ENCODE measurements around the gene KIFAP3. TPM values are rescaled to one million over a fixed set of nuclear protein-coding genes. Genes with fewer than 3 reads are reported as not detected.
"Not testable (repeated sequence)": the region's sequence is repeated elsewhere in the genome, so short reads cannot be mapped to it uniquely, and the experiment has no call there.

KIFAP3 gene
- polyA plus RNA-seq (2013, experiment 1 of 2): 12.9 TPM
- 13.0 TPM for polyA plus RNA-seq (2013, experiment 2 of 2)

GRCh38 chr1:170074250-170075157, at the start of gene KIFAP3:
TSS of gene KIFAP3 (minus strand) at chr1:170074695. CDS start at chr1:170074467, 228 bp downstream.
- peak within 1 kb of the TSS; percentile 73 to 94 for H3K4me3 ChIP-seq (ENCODE audit: insufficient read depth in 1 of 2, low read depth in 1 of 2, low read length in 2 of 2)
- under 1% methylated on average over 39 of the region's 39 CpGs for WGBS

GRCh38 chr1:170122366-170122765, 47.9 kb upstream of the KIFAP3 start:
- H3K4me2 ChIP-seq (ENCODE audit: low read length, poor library complexity, severe bottlenecking): no peak overlapping the region
- no peak overlapping the region for H4K91ac ChIP-seq (ENCODE audit: low read length)
- no peak overlapping the region for H2BK12ac ChIP-seq (ENCODE audit: low read length in 2 of 2)
- H3K27me3 ChIP-seq (ENCODE audit: control insufficient read depth in 1 of 2, insufficient read depth in 1 of 2, low read length in 2 of 2): no peaks in the 10 kb centered on the region
- H4K8ac ChIP-seq (ENCODE audit: low read length): no peak overlapping the region
- H3K79me1 ChIP-seq (replicated peaks; ENCODE audit: low read length, poor library complexity, severe bottlenecking): no peaks in the 10 kb centered on the region
- no peaks in the 10 kb centered on the region for H3K4me1 ChIP-seq (ENCODE audit: control insufficient read depth, insufficient read depth, low read depth, low read length)
- no peak overlapping the region for H2BK120ac ChIP-seq (ENCODE audit: low read depth, low read length)
- no peak for DNase-seq
- no peak overlapping the region for H2AFZ ChIP-seq (ENCODE audit: low read depth, low read length)
- H3K4ac ChIP-seq (ENCODE audit: low read depth in 1 of 2, low read length in 2 of 2): no peak overlapping the region
- H3K4me3 ChIP-seq (ENCODE audit: insufficient read depth in 1 of 2, low read depth in 1 of 2, low read length in 2 of 2): no peak overlapping the region
- no peak overlapping the region for H3K27ac ChIP-seq (ENCODE audit: low read length, poor library complexity, severe bottlenecking)
- H3K23ac ChIP-seq (ENCODE audit: low read length in 2 of 2): no peak overlapping the region
- H2BK5ac ChIP-seq (ENCODE audit: low read depth, low read length, poor library complexity, severe bottlenecking): no peak overlapping the region
- H3K9ac ChIP-seq (ENCODE audit: low read length): no peak overlapping the region
- no peak overlapping the region for H3K18ac ChIP-seq (ENCODE audit: low read depth in 1 of 2, low read length in 2 of 2)
- WGBS: over 99% methylated on average over 6 of the region's 6 CpGs
- H3K14ac ChIP-seq (ENCODE audit: low read length in 2 of 2): no peak overlapping the region
- peaks cover 13% of the 10 kb centered on the region for H3K9me3 ChIP-seq (ENCODE audit: control insufficient read depth, low read length)
- H3K36me3 ChIP-seq (ENCODE audit: control insufficient read depth in 1 of 2, insufficient read depth in 2 of 2, low read depth in 1 of 2, low read length in 2 of 2): no peaks in the 10 kb centered on the region
- H2AK5ac ChIP-seq (ENCODE audit: low read length, severe bottlenecking): no peak overlapping the region
- no peak overlapping the region for H2BK15ac ChIP-seq (ENCODE audit: low read depth, poor library complexity, severe bottlenecking)

More at GRCh38 chr1:170074250-170075157, at the start of gene KIFAP3:
- peak; percentile 98 for DNase-seq
- no peak within 1 kb of the TSS for H2BK15ac ChIP-seq (ENCODE audit: low read depth, poor library complexity, severe bottlenecking)
- peaks cover 16% of the 10 kb centered on the region for H3K9me3 ChIP-seq (ENCODE audit: control insufficient read depth, low read length)
- peak within 1 kb of the TSS in 1 of 2 experiments; percentile 82 for H3K14ac ChIP-seq (ENCODE audit: low read length in 2 of 2)
- H3K18ac ChIP-seq (ENCODE audit: low read depth in 1 of 2, low read length in 2 of 2): peak within 1 kb of the TSS in 1 of 2 experiments; percentile 79
- no peak within 1 kb of the TSS for H2BK120ac ChIP-seq (ENCODE audit: low read depth, low read length)
- peak within 1 kb of the TSS; percentile 3 for H4K8ac ChIP-seq (ENCODE audit: low read length)
- H3K27me3 ChIP-seq (ENCODE audit: control insufficient read depth in 1 of 2, insufficient read depth in 1 of 2, low read length in 2 of 2): no peaks in the 10 kb centered on the region
- peak within 1 kb of the TSS; percentile 79 for H3K4me2 ChIP-seq (ENCODE audit: low read length, poor library complexity, severe bottlenecking)
- H2AK5ac ChIP-seq (ENCODE audit: low read length, severe bottlenecking): no peak within 1 kb of the TSS
- H3K36me3 ChIP-seq (ENCODE audit: control insufficient read depth in 1 of 2, insufficient read depth in 2 of 2, low read depth in 1 of 2, low read length in 2 of 2): peaks cover 0 to 6% of the 10 kb centered on the region in 2 experiments
- no peak within 1 kb of the TSS for H2BK5ac ChIP-seq (ENCODE audit: low read depth, low read length, poor library complexity, severe bottlenecking)
- no peak within 1 kb of the TSS for H2BK12ac ChIP-seq (ENCODE audit: low read length in 2 of 2)
- H4K91ac ChIP-seq (ENCODE audit: low read length): no peak within 1 kb of the TSS
- H3K4me1 ChIP-seq (ENCODE audit: control insufficient read depth, insufficient read depth, low read depth, low read length): no peaks in the 10 kb centered on the region
- H3K79me1 ChIP-seq (replicated peaks; ENCODE audit: low read length, poor library complexity, severe bottlenecking): peaks cover 5% of the 10 kb centered on the region
- H3K9ac ChIP-seq (ENCODE audit: low read length): peak within 1 kb of the TSS; percentile 96
- peak within 1 kb of the TSS in 1 of 2 experiments; percentile 34 for H3K23ac ChIP-seq (ENCODE audit: low read length in 2 of 2)
- H3K4ac ChIP-seq (ENCODE audit: low read depth in 1 of 2, low read length in 2 of 2): no peak within 1 kb of the TSS
- H2AFZ ChIP-seq (ENCODE audit: low read depth, low read length): peak within 1 kb of the TSS; percentile 91
- H3K27ac ChIP-seq (ENCODE audit: low read length, poor library complexity, severe bottlenecking): no peak within 1 kb of the TSS

- Histone ChIP-seq H2BK12ac (ENCODE audit: low read length in 2 of 2) (no peak overlapping the region), H3K23ac (ENCODE audit: low read length in 2 of 2) (no peak overlapping the region), H4K91ac (ENCODE audit: low read length) (no peak overlapping the region), H4K8ac (ENCODE audit: low read length) (no peak overlapping the region), H2AK5ac (ENCODE audit: low read length, severe bottlenecking) (no peak overlapping the region), H3K27me3 (ENCODE audit: control insufficient read depth in 1 of 2, insufficient read depth in 1 of 2, low read length in 2 of 2) (no peaks in the 10 kb centered on the region), H3K18ac (ENCODE audit: low read depth in 1 of 2, low read length in 2 of 2) (no peak overlapping the region), H3K14ac (ENCODE audit: low read length in 2 of 2) (no peak overlapping the region), H3K36me3 (ENCODE audit: control insufficient read depth in 1 of 2, insufficient read depth in 2 of 2, low read depth in 1 of 2, low read length in 2 of 2) (no peaks in the 10 kb centered on the region), H2AFZ (ENCODE audit: low read depth, low read length) (no peak overlapping the region), H3K9me3 (ENCODE audit: control insufficient read depth, low read length) (no peaks in the 10 kb centered on the region), H3K9ac (ENCODE audit: low read length) (no peak overlapping the region), H3K4me2 (ENCODE audit: low read length, poor library complexity, severe bottlenecking) (no peak overlapping the region), H2BK15ac (ENCODE audit: low read depth, poor library complexity, severe bottlenecking) (no peak overlapping the region), H3K4me1 (ENCODE audit: control insufficient read depth, insufficient read depth, low read depth, low read length) (no peaks in the 10 kb centered on the region), H3K79me1 (replicated peaks; ENCODE audit: low read length, poor library complexity, severe bottlenecking) (no peaks in the 10 kb centered on the region), H3K4ac (ENCODE audit: low read depth in 1 of 2, low read length in 2 of 2) (no peak overlapping the region), H2BK5ac (ENCODE audit: low read depth, low read length, poor library complexity, severe bottlenecking) (no peak overlapping the region), H2BK120ac (ENCODE audit: low read depth, low read length) (no peak overlapping the region), H3K27ac (ENCODE audit: low read length, poor library complexity, severe bottlenecking) (no peak overlapping the region), H3K4me3 (ENCODE audit: insufficient read depth in 1 of 2, low read depth in 1 of 2, low read length in 2 of 2) (no peak overlapping the region)
- peak; percentile 38 for DNase-seq
- 33% methylated on average over 1 of the region's 2 CpGs for WGBS
Measured at GRCh38 chr1:170114906-170115305, 40.4 kb upstream of the KIFAP3 start.

- WGBS: 91% methylated on average over 8 of the region's 8 CpGs
Measured at GRCh38 chr1:170113140-170113539, 38.6 kb upstream of the KIFAP3 start.

More at GRCh38 chr1:170113140-170113539, 38.6 kb upstream of the KIFAP3 start:
- not testable (repeated sequence) for H3K36me3 ChIP-seq (ENCODE audit: control insufficient read depth in 1 of 2, insufficient read depth in 2 of 2, low read depth in 1 of 2, low read length in 2 of 2); H3K4me3 ChIP-seq (ENCODE audit: insufficient read depth in 1 of 2, low read depth in 1 of 2, low read length in 2 of 2); H3K9me3 ChIP-seq (ENCODE audit: control insufficient read depth, low read length); H3K4me1 ChIP-seq (ENCODE audit: control insufficient read depth, insufficient read depth, low read depth, low read length); DNase-seq; H4K91ac ChIP-seq (ENCODE audit: low read length); H3K14ac ChIP-seq (ENCODE audit: low read length in 2 of 2); H2BK120ac ChIP-seq (ENCODE audit: low read depth, low read length); H2BK5ac ChIP-seq (ENCODE audit: low read depth, low read length, poor library complexity, severe bottlenecking); H3K4ac ChIP-seq (ENCODE audit: low read depth in 1 of 2, low read length in 2 of 2); H2AK5ac ChIP-seq (ENCODE audit: low read length, severe bottlenecking); H4K8ac ChIP-seq (ENCODE audit: low read length); H3K23ac ChIP-seq (ENCODE audit: low read length in 2 of 2); H2BK12ac ChIP-seq (ENCODE audit: low read length in 2 of 2); H3K4me2 ChIP-seq (ENCODE audit: low read length, poor library complexity, severe bottlenecking); H3K27ac ChIP-seq (ENCODE audit: low read length, poor library complexity, severe bottlenecking); H3K79me1 ChIP-seq (replicated peaks; ENCODE audit: low read length, poor library complexity, severe bottlenecking); H3K9ac ChIP-seq (ENCODE audit: low read length); H2AFZ ChIP-seq (ENCODE audit: low read depth, low read length); H3K27me3 ChIP-seq (ENCODE audit: control insufficient read depth in 1 of 2, insufficient read depth in 1 of 2, low read length in 2 of 2); H2BK15ac ChIP-seq (ENCODE audit: low read depth, poor library complexity, severe bottlenecking); H3K18ac ChIP-seq (ENCODE audit: low read depth in 1 of 2, low read length in 2 of 2)

All from mesenchymal stem cell (in vitro differentiated cells and primary cell).